ENCODE results near the gene ARPC5L. TPM values are rescaled to one million over a fixed set of nuclear protein-coding genes. Genes with fewer than 3 reads are reported as not detected.
A peak's percentile ranks its signal among the peaks of the same experiment; 100 is the strongest.

The ARPC5L gene
- total RNA-seq, 3 donors from 2014 or later: 29.5 to 41.9 (median 37.2) TPM

GRCh38 chr9:124894035-124894740, 32.3 kb downstream of the ARPC5L start:
- DNase-seq (no peak), ATAC-seq (no peak)
- no peak for TF ChIP-seq CTCF (IDR thresholded peaks at IDR 0.05)
- no peaks in the 10 kb centered on the region for H3K4me1 ChIP-seq (ENCODE audit: low read depth)
- H3K9me3 ChIP-seq: no peaks in the 10 kb centered on the region
- no peaks in the 10 kb centered on the region for H3K36me3 ChIP-seq (ENCODE audit: low read depth)
- intact Hi-C loops (cut with DNase I, micrococcal nuclease): no loop called here
- no peak overlapping the region for H3K4me3 ChIP-seq

- TF ChIP-seq CTCF (IDR thresholded peaks at IDR 0.05): no peak
- ATAC-seq (no peak), DNase-seq (peak in 1 of 3 donors; percentile 12)
- Histone ChIP-seq H3K4me1 (ENCODE audit: low read depth) (no peaks in the 10 kb centered on the region), H3K36me3 (ENCODE audit: low read depth) (no peaks in the 10 kb centered on the region), H3K4me3 (no peak overlapping the region), H3K9me3 (no peaks in the 10 kb centered on the region)
- intact Hi-C loops (cut with DNase I, micrococcal nuclease): no loop called here
Measured at GRCh38 chr9:124894741-124895170, 32.8 kb downstream of the ARPC5L start.

- no peak for TF ChIP-seq CTCF (IDR thresholded peaks at IDR 0.05)
- Histone ChIP-seq H3K9me3 (no peaks in the 10 kb centered on the region), H3K4me3 (no peak overlapping the region), H3K36me3 (ENCODE audit: low read depth) (no peaks in the 10 kb centered on the region), H3K4me1 (ENCODE audit: low read depth) (no peaks in the 10 kb centered on the region)
- DNase-seq (no peak), ATAC-seq (no peak)
- intact Hi-C loops (cut with DNase I, micrococcal nuclease): no loop called here
Measured at GRCh38 chr9:124897570-124898460, 35.9 kb downstream of the ARPC5L start.

GRCh38 chr9:124899845-124900244, 37.9 kb downstream of the ARPC5L start:
- TF ChIP-seq CTCF (IDR thresholded peaks at IDR 0.05): no peak
- no peaks in the 10 kb centered on the region for H3K4me1 ChIP-seq (ENCODE audit: low read depth)
- H3K36me3 ChIP-seq (ENCODE audit: low read depth): no peaks in the 10 kb centered on the region
- DNase-seq (no peak), ATAC-seq (no peak)
- intact Hi-C loops (cut with DNase I, micrococcal nuclease): no loop called here
- H3K9me3 ChIP-seq: no peaks in the 10 kb centered on the region
- no peak overlapping the region for H3K4me3 ChIP-seq

- DNase-seq: no peak
- intact Hi-C loops (cut with DNase I, micrococcal nuclease): no loop called here
- TF ChIP-seq CTCF (IDR thresholded peaks at IDR 0.05): no peak
- Histone ChIP-seq H3K4me1 (ENCODE audit: low read depth) (no peaks in the 10 kb centered on the region), H3K9me3 (no peaks in the 10 kb centered on the region), H3K4me3 (no peak overlapping the region), H3K36me3 (ENCODE audit: low read depth) (no peaks in the 10 kb centered on the region)
- ATAC-seq: peak; percentile 64
Measured at GRCh38 chr9:124906966-124907365, 45.0 kb downstream of the ARPC5L start.
